ENCODE results near the gene NR2F1.

NR2F1 gene

GRCh38 chr5:93623153-93623552 is 40.1 kb downstream of the NR2F1 start:
- WGBS, 2 experiments (ENCODE audit: insufficient coverage in 2 of 2) = 100% methylated on average over 1 of the region's 4 CpGs; no CpG with 5 or more reads in 1 of the 2 experiments
- Histone ChIP-seq H3K4me3 (ENCODE audit: extremely low read depth, insufficient read depth, low read length, poor library complexity, severe bottlenecking) (no peak overlapping the region), H3K9me3 (ENCODE audit: control insufficient read depth, low read length) (no peaks in the 10 kb centered on the region), H3K27ac (ENCODE audit: low read depth, low read length, severe bottlenecking) (no peak overlapping the region), H3K4me1 (ENCODE audit: control insufficient read depth, insufficient read depth, low read length, poor library complexity, severe bottlenecking) (no peaks in the 10 kb centered on the region), H3K36me3 (ENCODE audit: control insufficient read depth, insufficient read depth, low read length) (no peaks in the 10 kb centered on the region)

DNA sequence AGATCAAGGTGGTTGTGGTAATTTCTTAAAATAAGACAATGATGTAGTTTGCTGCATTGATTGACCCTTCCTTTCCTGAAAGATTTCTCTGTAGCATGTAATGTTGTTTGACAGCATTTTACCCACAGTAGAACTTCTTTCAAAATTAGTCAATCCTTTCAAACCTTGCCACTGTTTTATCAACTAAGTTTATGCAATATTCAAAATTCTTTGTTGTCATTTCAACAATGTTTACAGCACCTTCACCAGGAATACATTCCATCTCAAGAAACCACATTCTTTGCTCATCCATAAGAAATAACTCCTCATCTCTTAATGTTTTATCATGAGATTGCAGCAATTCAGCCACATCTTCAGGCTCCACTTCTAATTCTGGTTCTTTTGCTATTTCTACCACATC is 43.8 kb downstream of the NR2F1 start:
- H3K4me3 ChIP-seq (ENCODE audit: extremely low read depth, insufficient read depth, low read length, poor library complexity, severe bottlenecking) = no peak overlapping the region
- H3K4me1 ChIP-seq (ENCODE audit: control insufficient read depth, insufficient read depth, low read length, poor library complexity, severe bottlenecking) = no peaks in the 10 kb centered on the region
- no peaks in the 10 kb centered on the region for H3K9me3 ChIP-seq (ENCODE audit: control insufficient read depth, low read length)
- H3K27ac ChIP-seq (ENCODE audit: low read depth, low read length, severe bottlenecking) = no peak overlapping the region
- H3K36me3 ChIP-seq (ENCODE audit: control insufficient read depth, insufficient read depth, low read length) = no peaks in the 10 kb centered on the region

DNA sequence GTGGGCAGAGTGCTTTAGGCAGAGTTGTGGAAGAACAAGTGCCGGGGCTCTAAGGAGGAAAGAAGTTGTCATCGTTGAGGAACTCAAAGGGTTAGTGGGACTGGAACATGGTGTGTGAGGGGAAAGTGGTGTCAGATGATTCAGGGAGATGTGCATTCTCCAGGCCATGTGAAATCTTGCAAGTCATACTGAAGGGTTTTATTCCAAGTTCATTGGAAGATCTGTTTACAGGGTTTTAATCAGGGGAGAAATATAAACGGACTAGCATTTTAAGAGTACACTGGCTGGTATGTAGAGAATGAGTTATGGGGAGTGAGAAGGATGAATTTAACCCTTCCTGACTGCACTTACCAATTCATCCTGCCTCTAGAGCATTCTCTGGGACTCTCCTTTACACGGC is 49.3 kb downstream of the NR2F1 start:
- no peaks in the 10 kb centered on the region for H3K36me3 ChIP-seq (ENCODE audit: control insufficient read depth, insufficient read depth, low read length)
- no peak overlapping the region for H3K4me3 ChIP-seq (ENCODE audit: extremely low read depth, insufficient read depth, low read length, poor library complexity, severe bottlenecking)
- 78 to 93% methylated on average over 2 of the region's 4 CpGs for WGBS, 2 experiments (ENCODE audit: insufficient coverage in 2 of 2)
- no peak overlapping the region for H3K27ac ChIP-seq (ENCODE audit: low read depth, low read length, severe bottlenecking)
- H3K9me3 ChIP-seq (ENCODE audit: control insufficient read depth, low read length) = no peaks in the 10 kb centered on the region
- H3K4me1 ChIP-seq (ENCODE audit: control insufficient read depth, insufficient read depth, low read length, poor library complexity, severe bottlenecking) = no peaks in the 10 kb centered on the region

DNA sequence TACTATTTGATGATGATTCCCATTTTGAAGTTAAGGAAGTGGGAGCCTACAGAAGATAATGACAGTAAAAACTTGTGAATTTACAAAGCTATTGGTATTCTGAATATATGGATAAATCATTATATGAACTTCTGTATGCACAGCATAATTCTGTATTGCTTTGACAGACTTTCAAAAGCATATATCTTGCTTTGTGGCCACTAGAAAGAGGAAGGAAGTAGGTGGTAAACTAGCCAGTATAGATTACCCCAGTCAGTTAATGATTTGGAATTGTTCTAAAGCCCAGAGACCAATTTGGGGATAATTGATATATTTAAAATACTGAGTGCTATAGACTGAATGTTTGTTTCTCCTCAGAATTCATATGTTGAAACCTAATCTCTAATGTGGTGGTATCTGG is 53.0 kb downstream of the NR2F1 start:
- Histone ChIP-seq H3K27ac (ENCODE audit: low read depth, low read length, severe bottlenecking) (no peak overlapping the region), H3K9me3 (ENCODE audit: control insufficient read depth, low read length) (no peaks in the 10 kb centered on the region), H3K4me3 (ENCODE audit: extremely low read depth, insufficient read depth, low read length, poor library complexity, severe bottlenecking) (no peak overlapping the region), H3K36me3 (ENCODE audit: control insufficient read depth, insufficient read depth, low read length) (no peaks in the 10 kb centered on the region), H3K4me1 (ENCODE audit: control insufficient read depth, insufficient read depth, low read length, poor library complexity, severe bottlenecking) (no peaks in the 10 kb centered on the region)

DNA sequence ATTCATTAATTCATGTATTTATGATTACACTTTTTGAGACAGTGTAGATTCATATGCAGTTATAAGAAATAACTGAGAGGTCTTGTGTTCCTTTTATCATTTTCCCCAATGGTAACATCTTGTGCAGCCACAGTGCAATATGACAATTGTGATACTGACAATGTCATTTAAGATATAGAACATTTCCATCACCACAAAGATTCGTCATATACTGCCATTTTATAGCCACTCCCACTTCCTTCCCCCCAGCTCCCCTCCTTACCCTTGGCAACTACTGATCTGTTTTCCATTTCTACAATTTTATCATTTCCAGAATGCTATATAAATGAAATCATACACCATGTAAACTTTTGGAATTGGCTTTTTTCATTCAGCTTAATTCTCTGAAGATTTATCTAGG is 53.8 kb downstream of the NR2F1 start:
- H3K36me3 ChIP-seq (ENCODE audit: control insufficient read depth, insufficient read depth, low read length) = no peaks in the 10 kb centered on the region
- no peak overlapping the region for H3K4me3 ChIP-seq (ENCODE audit: extremely low read depth, insufficient read depth, low read length, poor library complexity, severe bottlenecking)
- H3K27ac ChIP-seq (ENCODE audit: low read depth, low read length, severe bottlenecking) = no peak overlapping the region
- 88 to 89% methylated on average over 1 of the region's 1 CpG for WGBS, 2 experiments (ENCODE audit: insufficient coverage in 2 of 2)
- no peaks in the 10 kb centered on the region for H3K4me1 ChIP-seq (ENCODE audit: control insufficient read depth, insufficient read depth, low read length, poor library complexity, severe bottlenecking)
- no peaks in the 10 kb centered on the region for H3K9me3 ChIP-seq (ENCODE audit: control insufficient read depth, low read length)

DNA sequence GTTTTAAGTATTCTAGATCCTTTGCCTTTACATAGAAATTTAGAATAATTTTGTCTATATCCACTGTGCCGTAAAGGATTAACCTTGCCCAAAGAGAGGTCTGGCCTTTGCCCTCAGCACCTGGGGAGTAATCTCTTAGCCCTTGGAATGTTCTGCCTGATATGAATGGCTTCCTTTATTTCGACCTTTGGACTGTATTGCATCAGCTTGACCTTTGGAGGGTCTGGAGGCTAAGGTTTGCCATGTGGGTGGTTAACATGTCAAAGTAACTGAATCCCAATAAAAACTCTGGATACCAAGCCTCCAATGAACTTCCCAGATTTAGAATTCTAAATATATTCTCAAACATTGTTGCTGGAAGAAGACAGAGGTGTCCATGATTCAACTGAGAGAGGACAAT is 54.7 kb downstream of the NR2F1 start:
- H3K36me3 ChIP-seq (ENCODE audit: control insufficient read depth, insufficient read depth, low read length) = no peaks in the 10 kb centered on the region
- no peak overlapping the region for H3K4me3 ChIP-seq (ENCODE audit: extremely low read depth, insufficient read depth, low read length, poor library complexity, severe bottlenecking)
- no peak overlapping the region for H3K27ac ChIP-seq (ENCODE audit: low read depth, low read length, severe bottlenecking)
- no peaks in the 10 kb centered on the region for H3K4me1 ChIP-seq (ENCODE audit: control insufficient read depth, insufficient read depth, low read length, poor library complexity, severe bottlenecking)
- no peaks in the 10 kb centered on the region for H3K9me3 ChIP-seq (ENCODE audit: control insufficient read depth, low read length)
- WGBS, 2 experiments (ENCODE audit: insufficient coverage in 2 of 2) = 100% methylated on average over 1 of the region's 2 CpGs; no CpG with 5 or more reads in 1 of the 2 experiments

- Histone ChIP-seq H3K36me3 (ENCODE audit: control insufficient read depth, insufficient read depth, low read length) (no peaks in the 10 kb centered on the region), H3K4me3 (ENCODE audit: extremely low read depth, insufficient read depth, low read length, poor library complexity, severe bottlenecking) (no peak overlapping the region), H3K27ac (ENCODE audit: low read depth, low read length, severe bottlenecking) (no peak overlapping the region), H3K4me1 (ENCODE audit: control insufficient read depth, insufficient read depth, low read length, poor library complexity, severe bottlenecking) (no peaks in the 10 kb centered on the region), H3K9me3 (ENCODE audit: control insufficient read depth, low read length) (no peaks in the 10 kb centered on the region)
- 82 to 100% methylated on average over 2 of the region's 3 CpGs for WGBS, 2 experiments (ENCODE audit: insufficient coverage in 2 of 2)
These were observed 59.5 kb downstream of the NR2F1 start for GRCh38 chr5:93642526-93642925.

Data from mesodermal cell (in vitro differentiated cells).